Aorta (tissue), 5 donors: Measurements from ENCODE around the gene RBM20. TPM values are rescaled to one million over a fixed set of nuclear protein-coding genes. Genes with fewer than 3 reads are reported as not detected.

ENCODE experiments used
- ATAC-seq: fragments of 200-7000 bp; cut with Tn5 transposase; one replicate; pipeline ENCODE4 v1.9.1; 2022; ENCODE audit warnings: moderate library complexity; ENCODE audit not compliant: low FRiP score
- DNase-seq, 2 donors: peaks; one replicate each; pipeline ENCODE4 v3.0.0-alpha.2; 2020
- H3K27ac ChIP-seq, 2 donors: one replicate each; pipeline ENCODE4 v1.5.1; 2013; ENCODE audit warnings: low read length in 2 of 2, mild to moderate bottlenecking in 2 of 2, moderate library complexity in 2 of 2, control low read depth in 1 of 2, inconsistent platforms in 1 of 2, low read depth in 1 of 2
- H3K27me3 ChIP-seq, 2 donors: one replicate each; pipeline ENCODE4 v1.6.1; 2013; ENCODE audit warnings: control low read depth in 1 of 2, low read length in 1 of 2, mild to moderate bottlenecking in 1 of 2, moderate library complexity in 1 of 2; ENCODE audit not compliant: insufficient read depth in 2 of 2, control insufficient read depth in 1 of 2
- H3K36me3 ChIP-seq, 2 donors: one replicate each; pipeline ENCODE4 v1.6.1; 2013; ENCODE audit warnings: control low read depth in 1 of 2, low read length in 1 of 2, mild to moderate bottlenecking in 1 of 2; ENCODE audit not compliant: insufficient read depth in 2 of 2, control insufficient read depth in 1 of 2
- H3K4me1 ChIP-seq, 2 donors: one replicate each; pipeline ENCODE4 v1.6.1; 2013; ENCODE audit warnings: low read length in 2 of 2, control low read depth in 1 of 2, mild to moderate bottlenecking in 1 of 2, moderate library complexity in 1 of 2; ENCODE audit not compliant: insufficient read depth in 2 of 2, control insufficient read depth in 1 of 2
- H3K4me3 ChIP-seq, 2 donors: one replicate each; pipeline ENCODE4 v1.5.1; 2013; ENCODE audit warnings: low read length in 2 of 2, control low read depth in 1 of 2, mild to moderate bottlenecking in 1 of 2
- H3K9me3 ChIP-seq: one replicate; pipeline ENCODE4 v1.6.1; 2013; ENCODE audit warnings: mild to moderate bottlenecking, low read length; ENCODE audit not compliant: control insufficient read depth
- WGBS, 2 donors: extraction: QIAGEN DNeasy Blood & Tissue Kit; methylation state at CpG; one replicate each; pipeline ENCODE4 v1.1.7; 2013; 5-methylcytosine and 5-hydroxymethylcytosine counted together
- intact Hi-C, 2 donors: fragments of 100-400 bp; cut with DNase I; formaldehyde crosslinking; loops; one replicate each; pipeline versions ENCODE4 v1.14.2 to v1.15.0; 2022
- polyA plus RNA-seq, 2 donors: library from polyadenylated mRNA; stranded (reverse); fragments of 200-250 nt; gene quantifications; one replicate each; pipeline ENCODE4 v1.2.3, GENCODE V29; 2013
- total RNA-seq, 2 donors: library from RNA; stranded (reverse); fragmentation: NEBNext Ultra II Directional; extraction: Animal tissue kit (Norgen Biotek cat#: 25700); gene quantifications; one replicate each; pipeline ENCODE4 v1.2.1, GENCODE V29; 2021
- donor health status: healthy with polysubstance abuse.
- donor health status: Bipolar disorder and iron deficiency.
- donor health status: DM: no; HTN: no; CAD: no.
- donor health status: DM: no; HTN: no; CAD: no.
- donor health status: DM: yes; HTN: yes; CAD: no.

RBM20 gene
- total and polyA plus RNA-seq, 4 donors = 2.9 to 11.2 (median 8.0) TPM

GRCh38 chr10:110786172-110786571 is 142.0 kb downstream of the RBM20 start:
- ATAC-seq (no peak), DNase-seq (no peak)
- Histone ChIP-seq H3K4me3 (no peak overlapping the region), H3K4me1 (peaks cover 0 to 3% of the 10 kb centered on the region in 2 donors), H3K27me3 (no peaks in the 10 kb centered on the region), H3K9me3 (no peaks in the 10 kb centered on the region), H3K36me3 (no peaks in the 10 kb centered on the region), H3K27ac (no peak overlapping the region)
- intact Hi-C loops = no loop called here
- 63 to 64% methylated on average over 8 of the region's 8 CpGs for WGBS, 2 donors

DNA sequence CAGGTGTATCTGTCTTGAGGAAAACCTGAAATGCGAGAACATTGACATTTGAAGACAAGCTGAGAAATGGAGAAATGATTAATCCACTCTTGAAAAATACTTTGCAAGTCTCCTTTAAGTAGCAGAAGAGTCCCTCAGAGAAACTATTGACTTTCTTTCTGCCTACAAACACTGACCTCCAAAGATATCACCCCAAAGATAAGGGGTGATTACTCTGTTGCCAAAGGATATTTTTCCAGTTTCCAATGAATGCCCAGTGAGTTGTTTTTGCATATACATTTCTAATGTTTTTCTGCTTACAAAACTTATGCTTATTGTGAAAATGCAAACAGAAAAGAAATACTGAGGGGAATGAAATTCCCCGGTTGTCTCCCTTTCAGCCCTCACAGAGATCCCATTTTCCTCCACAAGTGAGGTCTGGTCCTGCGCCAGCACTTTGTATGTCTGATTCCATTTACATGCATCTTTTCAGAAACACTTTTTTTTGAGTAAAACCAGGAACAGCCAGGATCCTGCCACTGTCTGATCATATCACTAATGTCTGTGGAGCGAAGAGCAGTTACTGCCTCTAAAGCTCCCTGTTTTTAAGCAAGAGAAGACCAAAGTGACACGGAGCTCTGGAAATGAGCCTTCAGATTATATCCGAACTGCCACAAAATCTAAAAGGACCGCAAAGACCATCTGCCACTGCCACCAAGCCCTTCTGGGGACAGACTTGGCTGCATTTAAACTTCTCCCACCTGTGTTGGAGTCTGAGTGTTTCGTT is 144.7 kb downstream of the RBM20 start:
- Histone ChIP-seq H3K36me3 (no peaks in the 10 kb centered on the region), H3K27ac (no peak overlapping the region), H3K9me3 (no peaks in the 10 kb centered on the region), H3K27me3 (no peaks in the 10 kb centered on the region), H3K4me1 (peaks cover 0 to 3% of the 10 kb centered on the region in 2 donors), H3K4me3 (no peak overlapping the region)
- DNase-seq (no peak), ATAC-seq (no peak)
- WGBS, 2 donors = 90% methylated on average over 8 of the region's 8 CpGs
- intact Hi-C loops = no loop called here

DNA sequence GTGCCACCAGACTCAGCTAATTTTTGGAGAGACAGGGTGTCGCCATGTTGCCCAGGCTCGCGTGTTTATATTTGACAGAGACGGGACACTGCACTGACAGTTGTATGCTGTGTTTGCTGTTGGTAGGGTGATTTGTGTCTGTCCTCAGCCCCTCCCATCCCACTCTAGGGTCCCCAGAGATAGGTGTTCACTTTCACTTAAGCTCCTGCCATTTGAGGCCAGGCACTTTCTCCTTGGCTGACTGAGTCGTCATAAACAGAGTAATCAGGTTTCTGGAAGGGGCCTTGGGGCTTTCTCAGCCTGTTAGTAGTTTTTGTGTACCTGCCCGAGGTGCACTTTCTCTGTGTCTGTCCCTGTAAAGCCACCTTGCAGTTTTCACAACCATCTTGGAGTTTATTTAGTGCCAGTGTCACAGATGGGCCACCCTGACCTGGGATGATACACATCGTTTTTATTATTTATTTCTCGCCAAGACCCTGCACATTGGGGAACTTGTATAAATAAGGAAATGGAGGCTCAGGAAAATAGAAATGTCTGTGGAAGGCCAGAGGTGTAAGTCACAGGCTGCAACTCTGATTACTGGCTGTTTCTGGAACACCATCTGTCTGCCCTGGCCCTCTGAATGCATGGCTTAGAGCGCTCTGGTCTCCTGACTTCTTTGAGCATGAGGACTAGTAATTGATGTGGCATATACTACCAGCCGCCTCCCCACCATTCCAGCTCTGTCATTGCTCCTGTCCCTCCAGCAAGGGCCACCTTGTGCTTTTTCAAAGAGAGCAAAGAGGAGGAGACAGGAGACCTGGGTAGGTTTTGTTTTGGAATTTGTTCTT is 145.7 kb downstream of the RBM20 start:
- intact Hi-C loops = no loop called here
- no peak for DNase-seq
- Histone ChIP-seq H3K4me3 (no peak overlapping the region), H3K27me3 (no peaks in the 10 kb centered on the region), H3K27ac (no peak overlapping the region), H3K4me1 (peaks cover 0 to 2% of the 10 kb centered on the region in 2 donors), H3K9me3 (no peaks in the 10 kb centered on the region), H3K36me3 (no peaks in the 10 kb centered on the region)
- 81 to 85% methylated on average over 10 of the region's 10 CpGs for WGBS, 2 donors
- no peak for ATAC-seq

- WGBS, 2 donors = 74 to 78% methylated on average over 8 of the region's 8 CpGs
- ATAC-seq (no peak), DNase-seq (no peak)
- Histone ChIP-seq H3K27me3 (no peaks in the 10 kb centered on the region), H3K4me3 (no peak overlapping the region), H3K4me1 (peaks cover 0 to 3% of the 10 kb centered on the region in 2 donors), H3K27ac (no peak overlapping the region), H3K36me3 (no peaks in the 10 kb centered on the region), H3K9me3 (no peaks in the 10 kb centered on the region)
- intact Hi-C loops = no loop called here
Observed at GRCh38 chr10:110790913-110791506, 146.9 kb downstream of the RBM20 start.

- no peak overlapping the region for H3K4me3 ChIP-seq
- H3K4me1 ChIP-seq = peaks cover 0 to 3% of the 10 kb centered on the region in 2 donors
- intact Hi-C loops = no loop called here
- H3K9me3 ChIP-seq = no peaks in the 10 kb centered on the region
- 70 to 75% methylated on average over 4 of the region's 4 CpGs for WGBS, 2 donors
- no peaks in the 10 kb centered on the region for H3K27me3 ChIP-seq
- no peak overlapping the region for H3K27ac ChIP-seq
- DNase-seq (no peak), ATAC-seq (no peak)
- no peaks in the 10 kb centered on the region for H3K36me3 ChIP-seq
Observed at GRCh38 chr10:110791541-110792073, 147.5 kb downstream of the RBM20 start.

DNA sequence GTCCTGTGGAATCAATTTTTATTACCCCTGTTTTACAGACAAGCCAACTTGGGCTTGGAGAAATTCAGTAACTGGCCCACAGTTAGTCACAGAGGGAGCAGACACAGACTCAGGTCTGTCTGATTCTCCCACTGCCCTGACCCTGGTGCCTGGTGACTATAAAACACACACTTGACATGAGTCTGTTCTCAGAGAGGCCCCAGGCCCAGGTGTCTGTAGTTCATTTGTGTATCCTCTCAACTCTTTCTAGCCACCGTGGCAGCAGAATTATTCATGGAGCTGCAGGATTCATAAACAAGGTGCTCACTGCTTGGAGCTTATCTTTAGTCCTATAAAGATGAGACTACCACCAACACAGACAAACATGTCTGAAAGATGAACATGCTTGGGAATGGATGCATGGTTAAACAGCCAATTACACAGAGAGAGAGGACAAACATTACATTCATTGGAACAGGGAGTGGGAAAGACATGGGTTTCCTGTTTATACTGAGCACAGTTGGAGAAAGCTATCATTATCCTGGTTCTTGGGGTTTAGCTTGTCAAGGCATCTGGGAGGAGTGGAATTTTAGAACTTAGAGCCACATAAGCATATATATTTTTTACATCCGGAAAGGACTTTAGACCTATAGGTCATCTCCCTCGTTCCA is 148.5 kb downstream of the RBM20 start:
- no peaks in the 10 kb centered on the region for H3K9me3 ChIP-seq
- intact Hi-C loops = no loop called here
- DNase-seq (no peak), ATAC-seq (no peak)
- 74 to 79% methylated on average over 3 of the region's 3 CpGs for WGBS, 2 donors
- H3K4me3 ChIP-seq = no peak overlapping the region
- no peak overlapping the region for H3K27ac ChIP-seq
- peaks cover 0 to 3% of the 10 kb centered on the region in 2 donors for H3K36me3 ChIP-seq
- peaks cover 0 to 3% of the 10 kb centered on the region in 2 donors for H3K4me1 ChIP-seq
- no peaks in the 10 kb centered on the region for H3K27me3 ChIP-seq

DNA sequence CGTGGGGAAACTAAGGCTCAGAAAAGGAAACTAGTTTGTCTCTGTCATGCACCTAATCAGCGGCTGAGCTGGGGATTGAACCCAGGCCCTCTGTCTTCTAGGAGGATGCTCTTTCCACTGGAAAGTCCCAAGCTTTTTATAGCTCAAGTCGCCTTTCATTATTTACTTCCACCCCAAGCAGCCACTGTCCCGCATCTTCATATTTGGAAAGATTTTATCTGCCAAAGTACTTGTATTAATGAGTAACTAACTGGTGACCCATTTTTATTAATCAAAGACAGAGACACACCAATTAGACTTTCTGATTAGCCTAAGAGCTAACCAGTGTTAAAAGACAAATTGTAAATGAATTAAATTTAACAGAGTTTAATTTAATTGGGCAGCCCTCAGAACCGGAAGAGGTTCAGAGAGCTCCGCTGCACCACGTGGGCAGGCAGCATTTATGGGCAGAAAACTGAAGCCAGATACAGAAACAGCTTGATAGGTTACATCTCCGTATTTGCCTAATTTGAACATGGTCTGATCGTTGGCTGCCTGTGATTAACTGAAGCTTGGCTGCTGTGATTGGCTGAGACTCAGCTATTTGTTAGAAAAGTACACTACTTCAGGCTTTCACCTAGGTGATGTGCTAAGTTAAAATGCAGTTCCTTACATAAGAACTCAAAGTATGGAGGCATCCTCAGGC is 149.1 kb downstream of the RBM20 start:
- H3K4me1 ChIP-seq = peaks cover 0 to 3% of the 10 kb centered on the region in 2 donors
- no peak overlapping the region for H3K27ac ChIP-seq
- no peak for DNase-seq

DNA sequence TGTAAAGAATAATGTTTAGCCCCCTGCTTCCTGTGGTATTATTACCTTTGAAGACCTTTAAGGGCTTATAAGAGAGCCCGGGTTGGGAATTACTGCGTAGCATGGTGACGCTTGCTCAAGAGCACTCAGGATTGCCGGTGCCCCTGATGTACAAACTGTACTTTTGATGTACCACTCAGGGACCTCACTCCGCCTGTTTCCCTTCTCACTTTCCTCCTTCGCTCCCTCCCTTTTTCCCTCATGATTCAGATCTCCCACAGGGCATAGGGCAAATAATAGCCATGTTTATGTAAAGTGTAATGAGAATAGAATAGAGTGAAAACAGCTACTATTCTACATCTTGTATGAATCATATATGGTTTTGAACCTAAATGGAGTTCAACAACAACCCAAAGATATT is 149.8 kb downstream of the RBM20 start:
- Histone ChIP-seq H3K27ac (no peak overlapping the region), H3K9me3 (no peaks in the 10 kb centered on the region), H3K27me3 (no peaks in the 10 kb centered on the region), H3K4me3 (no peak overlapping the region), H3K4me1 (peaks cover 0 to 3% of the 10 kb centered on the region in 2 donors), H3K36me3 (peaks cover 0 to 3% of the 10 kb centered on the region in 2 donors)
- ATAC-seq (no peak), DNase-seq (no peak)
- intact Hi-C loops = no loop called here
- 94 to 95% methylated on average over 6 of the region's 6 CpGs for WGBS, 2 donors

More for the DNA sequence above, 149.1 kb downstream of the RBM20 start:
- ATAC-seq = no peak
- Histone ChIP-seq H3K36me3 (peaks cover 0 to 3% of the 10 kb centered on the region in 2 donors), H3K27me3 (no peaks in the 10 kb centered on the region), H3K4me3 (no peak overlapping the region), H3K9me3 (no peaks in the 10 kb centered on the region)
- intact Hi-C loops = no loop called here
- 73 to 85% methylated on average over 9 of the region's 9 CpGs for WGBS, 2 donors
